ENCODE results near the gene NRG2.

DNA sequence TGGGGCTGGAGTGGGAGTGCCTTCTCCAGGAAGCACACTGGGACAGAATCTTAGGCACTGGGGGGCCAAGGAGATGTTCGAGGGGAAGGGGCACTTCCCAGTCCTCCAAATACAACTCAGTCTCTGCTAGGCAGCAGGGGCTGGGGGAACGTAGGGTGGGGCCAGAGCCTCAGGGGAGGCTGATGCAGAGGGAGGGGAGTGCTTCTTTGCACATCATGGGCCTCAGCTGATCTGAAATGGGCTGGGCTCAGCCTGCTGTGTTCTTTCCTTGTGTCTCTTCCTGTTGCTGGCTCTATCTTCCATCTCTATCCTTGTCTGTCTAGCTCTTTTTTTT is 231.9 kb downstream of the NRG2 start:
- no peak for TF ChIP-seq CTCF (IDR thresholded peaks at IDR 0.05 in 8 of 11, conservative IDR thresholded peaks at IDR 0.05 in 3 of 11)
- TF ChIP-seq POLR2A (IDR thresholded peaks at IDR 0.05): no peak
